ENCODE measurements around the gene MAN2C1.
"Not testable (repeated sequence)": the region's sequence is repeated elsewhere in the genome, so short reads cannot be mapped to it uniquely, and the experiment has no call there.

DNA sequence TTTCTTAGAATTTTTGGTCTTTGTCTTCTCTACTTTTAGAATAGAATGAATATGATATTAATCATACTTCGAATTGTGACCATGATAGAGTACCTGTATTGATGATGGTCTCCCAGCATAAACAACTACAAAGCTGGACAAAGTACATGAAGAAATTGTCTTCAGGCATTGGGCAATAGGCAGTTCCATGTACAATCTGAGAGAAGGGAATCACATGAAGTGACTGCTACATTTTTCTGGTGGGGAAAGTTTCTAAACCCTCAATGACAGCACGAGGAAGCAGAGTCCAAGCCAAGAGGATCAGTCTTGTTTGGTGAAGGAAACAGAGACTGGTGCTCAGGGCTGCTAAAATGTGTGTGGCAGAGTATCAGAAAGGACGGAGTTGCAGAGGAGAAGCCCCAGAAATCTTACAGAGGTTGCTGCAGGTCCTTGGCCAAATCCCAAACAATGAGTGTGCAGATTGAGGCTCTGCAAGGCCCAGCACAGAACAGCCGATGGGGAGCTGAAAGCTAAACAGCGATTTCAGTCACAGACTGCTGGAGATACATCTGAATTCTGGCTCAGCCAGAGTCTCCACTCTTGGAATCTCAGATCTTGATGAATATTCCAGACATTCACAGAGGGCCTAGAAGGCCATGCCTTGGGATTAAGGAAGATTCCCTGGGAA, 49.0 kb downstream of the MAN2C1 start:
- TF ChIP-seq, protein P1, sequence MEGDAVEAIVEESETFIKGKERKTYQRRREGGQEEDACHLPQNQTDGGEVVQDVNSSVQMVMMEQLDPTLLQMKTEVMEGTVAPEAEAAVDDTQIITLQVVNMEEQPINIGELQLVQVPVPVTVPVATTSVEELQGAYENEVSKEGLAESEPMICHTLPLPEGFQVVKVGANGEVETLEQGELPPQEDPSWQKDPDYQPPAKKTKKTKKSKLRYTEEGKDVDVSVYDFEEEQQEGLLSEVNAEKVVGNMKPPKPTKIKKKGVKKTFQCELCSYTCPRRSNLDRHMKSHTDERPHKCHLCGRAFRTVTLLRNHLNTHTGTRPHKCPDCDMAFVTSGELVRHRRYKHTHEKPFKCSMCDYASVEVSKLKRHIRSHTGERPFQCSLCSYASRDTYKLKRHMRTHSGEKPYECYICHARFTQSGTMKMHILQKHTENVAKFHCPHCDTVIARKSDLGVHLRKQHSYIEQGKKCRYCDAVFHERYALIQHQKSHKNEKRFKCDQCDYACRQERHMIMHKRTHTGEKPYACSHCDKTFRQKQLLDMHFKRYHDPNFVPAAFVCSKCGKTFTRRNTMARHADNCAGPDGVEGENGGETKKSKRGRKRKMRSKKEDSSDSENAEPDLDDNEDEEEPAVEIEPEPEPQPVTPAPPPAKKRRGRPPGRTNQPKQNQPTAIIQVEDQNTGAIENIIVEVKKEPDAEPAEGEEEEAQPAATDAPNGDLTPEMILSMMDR (IDR thresholded peaks at IDR 0.05; ENCODE audit: insufficient read depth, low read depth, low read length) = not testable (repeated sequence)
- TF ChIP-seq EZH2 (IDR thresholded peaks at IDR 0.05; ENCODE audit: insufficient read depth, low read length) = not testable (repeated sequence)
